ENCODE measurements around the gene EEF2KMT. TPM values are rescaled to one million over a fixed set of nuclear protein-coding genes. Genes with fewer than 3 reads are reported as not detected.
"Not testable (repeated sequence)": the region's sequence is repeated elsewhere in the genome, so short reads cannot be mapped to it uniquely, and the experiment has no call there.

Gene EEF2KMT
- polyA plus RNA-seq, 1 of the 3 experiments (the other 2 are of a cell fraction) = 12.9 TPM

DNA sequence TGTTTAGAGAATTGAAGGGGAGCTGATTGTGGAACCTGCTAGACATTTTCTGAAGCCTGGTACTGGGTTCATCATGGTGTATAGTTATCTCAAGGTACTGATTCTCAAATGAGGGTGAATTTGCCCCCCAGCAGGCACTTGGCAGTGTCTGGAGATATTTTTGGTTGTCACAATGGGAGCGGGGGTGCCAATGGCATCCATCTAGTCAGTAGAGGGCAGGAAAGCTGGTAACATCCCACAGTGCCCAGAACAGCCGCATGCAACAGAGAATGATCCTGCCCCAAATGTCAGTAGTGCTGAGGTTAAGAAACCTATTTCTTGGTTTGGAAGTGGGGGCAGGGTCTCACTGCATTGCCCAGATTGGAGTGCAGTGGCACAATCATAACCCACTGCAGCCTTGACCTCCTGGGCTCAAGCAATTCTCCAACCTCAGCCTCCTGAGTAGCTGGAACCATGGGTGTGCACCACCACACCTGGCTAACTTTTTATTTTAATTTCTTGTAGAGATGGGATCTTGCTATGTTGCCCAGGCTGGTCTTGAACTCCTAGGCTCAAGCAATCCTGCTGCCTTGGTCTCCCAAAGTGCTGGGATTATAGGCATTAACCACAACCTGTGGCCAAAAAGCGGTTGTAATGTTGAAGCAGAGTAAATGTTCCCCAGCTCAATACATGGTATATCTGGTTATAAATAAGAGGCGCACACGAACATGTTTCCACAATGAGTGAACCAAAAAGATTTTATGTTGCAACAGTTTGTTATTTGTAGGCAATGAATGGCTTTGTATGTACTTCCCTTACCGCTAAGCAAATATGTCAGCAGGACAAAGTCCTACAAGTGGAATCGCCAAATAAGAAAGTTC lies 46.4 kb upstream of the EEF2KMT start (continued):
- TF ChIP-seq EZH2phosphoT487 (IDR thresholded peaks at IDR 0.05; ENCODE audit: borderline replicate concordance, low read depth) (no peak), ELF1 (IDR thresholded peaks at IDR 0.05) (no peak), POLR2AphosphoS5 (IDR thresholded peaks at IDR 0.05; ENCODE audit: low read depth, low read length) (no peak), MXI1 (IDR thresholded peaks at IDR 0.05; ENCODE audit: low read depth, low read length) (no peak)
- TF ChIP-seq, protein P1, sequence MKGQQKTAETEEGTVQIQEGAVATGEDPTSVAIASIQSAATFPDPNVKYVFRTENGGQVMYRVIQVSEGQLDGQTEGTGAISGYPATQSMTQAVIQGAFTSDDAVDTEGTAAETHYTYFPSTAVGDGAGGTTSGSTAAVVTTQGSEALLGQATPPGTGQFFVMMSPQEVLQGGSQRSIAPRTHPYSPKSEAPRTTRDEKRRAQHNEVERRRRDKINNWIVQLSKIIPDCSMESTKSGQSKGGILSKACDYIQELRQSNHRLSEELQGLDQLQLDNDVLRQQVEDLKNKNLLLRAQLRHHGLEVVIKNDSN (IDR thresholded peaks at IDR 0.05; ENCODE audit: borderline replicate concordance, low read depth) = no peak

DNA sequence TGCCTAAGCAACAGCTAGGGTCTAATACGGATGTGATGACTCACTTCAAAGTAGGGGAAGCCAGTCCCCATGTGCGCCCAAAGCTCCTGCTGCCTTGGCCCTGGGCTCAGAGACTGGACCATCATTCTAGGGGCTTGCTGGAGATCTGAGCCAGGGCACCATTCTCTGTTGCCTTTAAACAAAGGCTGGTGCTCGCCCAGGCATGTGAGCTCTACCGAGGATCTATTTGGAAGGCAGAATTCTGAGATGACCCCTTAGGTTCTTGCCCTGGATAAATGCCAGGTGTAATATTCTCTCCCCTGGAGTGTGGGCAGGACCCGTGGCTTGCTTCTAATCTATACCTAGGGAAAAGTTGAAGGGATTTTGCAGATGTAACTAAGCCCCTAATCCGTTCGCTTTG lies 42.6 kb upstream of the EEF2KMT start:
- H3K4me1 ChIP-seq (ENCODE audit: control insufficient read depth in 1 of 2, insufficient read depth in 2 of 2, low read depth in 1 of 2, low read length in 1 of 2); CTCF ChIA-PET; H4K20me1 ChIP-seq (ENCODE audit: insufficient read depth); DNase-seq; POLR2A ChIA-PET; H3F3A ChIP-seq (replicated peaks; ENCODE audit: insufficient read depth); H3K27me3 ChIP-seq (ENCODE audit: insufficient read depth); H3K9me3 ChIP-seq; H3K9me2 ChIP-seq; H3K79me2 ChIP-seq (ENCODE audit: insufficient read depth); H2AFZ ChIP-seq (ENCODE audit: low read depth); H3K36me3 ChIP-seq (replicated peaks in 1 of 2; ENCODE audit: control insufficient read depth in 1 of 2, insufficient read depth in 2 of 2, low read length in 1 of 2); H3K4me2 ChIP-seq; H3K9ac ChIP-seq; H3K27ac ChIP-seq (ENCODE audit: low read depth in 2 of 2, low read length in 1 of 2); H3K4me3 ChIP-seq (ENCODE audit: low read depth in 2 of 2, low read length in 1 of 2): not testable (repeated sequence)
- whole genome bisulfite sequencing (ENCODE audit: low lambda C conversion rate) = 34% methylated on average over 6 of the region's 7 CpGs

DNA sequence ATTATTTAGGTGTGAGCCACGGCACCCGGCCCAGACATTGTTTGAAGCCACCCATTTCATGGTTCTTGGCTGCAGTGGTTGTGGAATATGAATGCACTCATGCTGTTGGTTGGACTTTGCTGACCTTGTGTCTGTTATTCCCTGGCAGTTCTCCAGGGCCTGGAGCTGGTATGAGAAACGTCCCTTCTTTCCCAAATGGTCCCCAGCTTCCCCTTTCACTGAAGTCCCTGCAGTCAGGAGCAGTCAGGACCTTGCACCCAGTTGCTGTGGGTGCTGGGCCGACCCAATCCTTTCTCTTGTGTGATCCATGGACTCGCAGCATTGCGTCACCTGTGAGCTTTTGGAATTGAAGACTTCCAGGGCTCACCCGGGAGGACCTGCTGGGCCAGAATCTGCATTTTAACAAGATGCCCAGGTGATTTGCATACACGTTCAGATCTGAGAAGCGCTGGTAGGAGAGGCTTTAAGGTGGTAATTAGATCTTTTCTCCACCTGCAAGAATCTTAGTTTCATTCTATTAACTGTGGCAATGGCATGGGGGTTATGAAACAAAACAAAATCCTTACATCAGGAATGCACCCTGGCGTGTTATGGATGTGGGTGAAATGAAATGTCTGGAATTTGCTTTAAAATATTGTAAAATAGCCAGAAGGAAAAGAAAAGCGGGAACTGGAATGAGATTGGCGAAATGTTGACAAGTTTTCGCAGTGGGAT lies 37.3 kb upstream of the EEF2KMT start:
- CTCF ChIA-PET; POLR2A ChIA-PET; H3K27me3 ChIP-seq (ENCODE audit: insufficient read depth); H3K36me3 ChIP-seq (replicated peaks in 1 of 2; ENCODE audit: control insufficient read depth in 1 of 2, insufficient read depth in 2 of 2, low read length in 1 of 2); H3K9me2 ChIP-seq; H3F3A ChIP-seq (replicated peaks; ENCODE audit: insufficient read depth); DNase-seq; H3K79me2 ChIP-seq (ENCODE audit: insufficient read depth); H3K4me1 ChIP-seq (ENCODE audit: control insufficient read depth in 1 of 2, insufficient read depth in 2 of 2, low read depth in 1 of 2, low read length in 1 of 2); H2AFZ ChIP-seq (ENCODE audit: low read depth); H3K4me3 ChIP-seq (ENCODE audit: low read depth in 2 of 2, low read length in 1 of 2); H3K9me3 ChIP-seq; H4K20me1 ChIP-seq (ENCODE audit: insufficient read depth); H3K4me2 ChIP-seq; H3K27ac ChIP-seq (ENCODE audit: low read depth in 2 of 2, low read length in 1 of 2); H3K9ac ChIP-seq: not testable (repeated sequence)
- WGBS (ENCODE audit: low lambda C conversion rate) = 36% methylated on average over 13 of the region's 13 CpGs

DNA sequence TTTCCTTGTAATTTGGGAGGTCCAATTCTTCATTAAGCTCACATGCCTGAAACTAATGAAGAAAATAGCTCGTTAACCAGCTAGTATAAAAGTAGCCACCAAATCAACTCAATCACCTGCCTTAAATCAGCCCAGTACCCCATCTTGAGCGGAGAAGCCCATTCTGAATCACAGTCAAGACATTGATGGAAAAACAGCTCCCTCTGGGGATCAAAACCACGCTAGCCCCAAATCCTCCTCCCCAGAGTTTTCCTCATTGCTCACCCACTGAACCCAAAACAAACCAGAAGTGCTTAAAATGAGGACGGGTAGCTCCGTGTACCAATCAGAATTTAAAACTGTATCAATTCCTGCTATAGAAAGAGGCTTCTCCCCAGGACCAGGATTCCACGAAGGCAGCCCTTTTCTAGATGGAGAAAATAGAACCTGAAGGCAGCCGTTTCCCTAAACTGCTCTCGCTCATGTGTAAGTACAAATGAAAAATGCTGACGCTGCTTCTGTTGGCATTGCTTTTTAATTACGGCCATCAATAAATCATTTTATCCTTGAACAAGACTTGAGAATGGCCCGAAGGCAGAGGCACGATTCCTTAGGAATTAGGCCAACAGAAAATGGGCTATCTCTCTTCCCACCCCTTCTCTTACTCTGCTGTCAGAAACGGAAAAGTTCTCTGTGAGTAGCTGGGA lies 35.5 kb upstream of the EEF2KMT start:
- H4K20me1 ChIP-seq (ENCODE audit: insufficient read depth); H3K9me2 ChIP-seq; POLR2A ChIA-PET; H3K4me2 ChIP-seq; H3F3A ChIP-seq (replicated peaks; ENCODE audit: insufficient read depth); H3K36me3 ChIP-seq (replicated peaks in 1 of 2; ENCODE audit: control insufficient read depth in 1 of 2, insufficient read depth in 2 of 2, low read length in 1 of 2); H3K9ac ChIP-seq; H3K9me3 ChIP-seq; H3K27me3 ChIP-seq (ENCODE audit: insufficient read depth); H3K4me3 ChIP-seq (ENCODE audit: low read depth in 2 of 2, low read length in 1 of 2); H2AFZ ChIP-seq (ENCODE audit: low read depth); H3K27ac ChIP-seq (ENCODE audit: low read depth in 2 of 2, low read length in 1 of 2); H3K4me1 ChIP-seq (ENCODE audit: control insufficient read depth in 1 of 2, insufficient read depth in 2 of 2, low read depth in 1 of 2, low read length in 1 of 2); H3K79me2 ChIP-seq (ENCODE audit: insufficient read depth): not testable (repeated sequence)
- peak; percentile 43 for TF ChIP-seq RAD21 (IDR thresholded peaks at IDR 0.05; ENCODE audit: low read length)
- CTCF ChIA-PET = interaction anchor here (1.0 to 1.2 kb wide), 3 partner anchors 10 to 77 kb away, joined by 3 read pairs; no protein-coding TSS in a partner anchor
- WGBS (ENCODE audit: low lambda C conversion rate) = 23% methylated on average over 13 of the region's 13 CpGs
- DNase-seq = peak; percentile 23

DNA sequence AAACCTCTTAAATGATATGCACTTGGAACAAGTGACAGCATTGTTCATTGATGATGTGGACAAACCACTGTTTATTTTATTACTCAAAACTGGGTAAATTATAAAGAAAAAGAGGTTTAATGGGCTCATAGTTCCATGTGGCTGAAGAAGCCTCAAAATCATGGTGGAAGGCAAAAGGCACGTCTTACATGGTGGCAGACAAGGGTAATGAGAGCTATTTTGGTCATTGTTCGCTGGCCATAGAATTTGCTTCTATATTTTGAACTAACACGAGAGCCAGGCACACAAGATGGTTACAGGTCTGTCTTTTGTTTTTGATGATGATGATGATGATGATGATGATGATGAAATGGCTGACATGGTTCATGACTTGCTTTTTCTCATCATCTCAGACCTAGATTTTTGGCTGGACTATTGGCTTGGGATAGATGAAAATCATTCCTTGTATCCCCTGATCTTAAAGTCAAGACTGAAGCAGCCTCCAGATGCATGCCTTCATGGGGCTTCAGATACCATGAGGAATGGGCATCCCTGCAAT lies 33.9 kb upstream of the EEF2KMT start:
- POLR2A ChIA-PET; H3K79me2 ChIP-seq (ENCODE audit: insufficient read depth); H3F3A ChIP-seq (replicated peaks; ENCODE audit: insufficient read depth); CTCF ChIA-PET; H3K9me2 ChIP-seq; H3K27me3 ChIP-seq (ENCODE audit: insufficient read depth); DNase-seq; H3K4me2 ChIP-seq; H3K9ac ChIP-seq; H2AFZ ChIP-seq (ENCODE audit: low read depth); H3K9me3 ChIP-seq; H3K4me1 ChIP-seq (ENCODE audit: control insufficient read depth in 1 of 2, insufficient read depth in 2 of 2, low read depth in 1 of 2, low read length in 1 of 2); H3K27ac ChIP-seq (ENCODE audit: low read depth in 2 of 2, low read length in 1 of 2); H4K20me1 ChIP-seq (ENCODE audit: insufficient read depth); H3K4me3 ChIP-seq (ENCODE audit: low read depth in 2 of 2, low read length in 1 of 2); H3K36me3 ChIP-seq (replicated peaks in 1 of 2; ENCODE audit: control insufficient read depth in 1 of 2, insufficient read depth in 2 of 2, low read length in 1 of 2): not testable (repeated sequence)
- 5% methylated on average over 3 of the region's 3 CpGs for WGBS (ENCODE audit: low lambda C conversion rate)
